ENCODE data around the gene CACNA1C. TPM values are rescaled to one million over a fixed set of nuclear protein-coding genes. Genes with fewer than 3 reads are reported as not detected.

Gene CACNA1C
- total RNA-seq, 2 experiments from 2014 or later: 0.05 to 0.08 TPM

- H3K4me3 Mint-ChIP-seq: no peak overlapping the region
- H3K4me1 Mint-ChIP-seq (ENCODE audit: low read depth): no peaks in the 10 kb centered on the region
- H3K9me3 Mint-ChIP-seq: no peaks in the 10 kb centered on the region
- H3K36me3 Mint-ChIP-seq (ENCODE audit: low read depth): no peaks in the 10 kb centered on the region
- no peak for TF ChIP-seq CTCF (IDR thresholded peaks at IDR 0.05)
- POLR2A ChIA-PET: no interaction called here
- Histone ChIP-seq H3K27me3 (ENCODE audit: control insufficient read depth in 1 of 2, insufficient read depth in 2 of 2, low read length in 2 of 2) (no peaks in the 10 kb centered on the region), H3K27ac (ENCODE audit: low read depth in 1 of 2, low read length in 2 of 2) (no peak overlapping the region), H3K4me1 (ENCODE audit: insufficient read depth, low read length) (no peaks in the 10 kb centered on the region), H3K9me3 (ENCODE audit: control insufficient read depth in 1 of 2, insufficient read depth in 1 of 2, low read length in 2 of 2) (no peaks in the 10 kb centered on the region), H3K4me3 (ENCODE audit: low read length) (no peak overlapping the region), H3K36me3 (ENCODE audit: insufficient read depth, low read length) (no peaks in the 10 kb centered on the region)
- DNase-seq (no peak), ATAC-seq (ENCODE audit: poor library complexity) (no peak)
- H3K27ac Mint-ChIP-seq: no peak overlapping the region
- CTCF ChIA-PET: no interaction called here
- no peaks in the 10 kb centered on the region for H3K27me3 Mint-ChIP-seq
- intact Hi-C loops (cut with DNase I, micrococcal nuclease): no loop called here
Measured at GRCh38 chr12:2560356-2560755, 507.6 kb downstream of the CACNA1C start.

- Mint-ChIP-seq H3K4me1 (ENCODE audit: low read depth) (no peaks in the 10 kb centered on the region), H3K27me3 (no peaks in the 10 kb centered on the region), H3K4me3 (no peak overlapping the region), H3K36me3 (ENCODE audit: low read depth) (no peaks in the 10 kb centered on the region), H3K9me3 (no peaks in the 10 kb centered on the region), H3K27ac (no peak overlapping the region)
- CTCF ChIA-PET: no interaction called here
- ATAC-seq (ENCODE audit: poor library complexity) (no peak), DNase-seq (peak in 2 of 14 experiments; percentile 9 to 36)
- no peak overlapping the region for H3K4me3 ChIP-seq (ENCODE audit: low read length)
- POLR2A ChIA-PET: no interaction called here
- intact Hi-C loops (cut with DNase I, micrococcal nuclease): no loop called here
- no peaks in the 10 kb centered on the region for H3K4me1 ChIP-seq (ENCODE audit: insufficient read depth, low read length)
- no peaks in the 10 kb centered on the region for H3K36me3 ChIP-seq (ENCODE audit: insufficient read depth, low read length)
- H3K27ac ChIP-seq (ENCODE audit: low read depth in 1 of 2, low read length in 2 of 2): no peak overlapping the region
- no peaks in the 10 kb centered on the region for H3K9me3 ChIP-seq (ENCODE audit: control insufficient read depth in 1 of 2, insufficient read depth in 1 of 2, low read length in 2 of 2)
- H3K27me3 ChIP-seq (ENCODE audit: control insufficient read depth in 1 of 2, insufficient read depth in 2 of 2, low read length in 2 of 2): no peaks in the 10 kb centered on the region
- TF ChIP-seq CTCF (IDR thresholded peaks at IDR 0.05): no peak
Measured at GRCh38 chr12:2561367-2561766, 508.6 kb downstream of the CACNA1C start.

- Histone ChIP-seq H3K27me3 (ENCODE audit: control insufficient read depth in 1 of 2, insufficient read depth in 2 of 2, low read length in 2 of 2) (no peaks in the 10 kb centered on the region), H3K4me1 (ENCODE audit: insufficient read depth, low read length) (no peaks in the 10 kb centered on the region), H3K36me3 (ENCODE audit: insufficient read depth, low read length) (no peaks in the 10 kb centered on the region), H3K4me3 (ENCODE audit: low read length) (no peak overlapping the region), H3K27ac (ENCODE audit: low read depth in 1 of 2, low read length in 2 of 2) (no peak overlapping the region), H3K9me3 (ENCODE audit: control insufficient read depth in 1 of 2, insufficient read depth in 1 of 2, low read length in 2 of 2) (no peaks in the 10 kb centered on the region)
- ChIA-PET POLR2A (no interaction called here), CTCF (interaction anchor here (0.8 kb wide), 1 partner anchor 48 kb away, joined by 3 read pairs; no protein-coding TSS in a partner anchor)
- no peak overlapping the region for H3K27ac Mint-ChIP-seq
- H3K4me3 Mint-ChIP-seq: no peak overlapping the region
- no peak for DNase-seq
- no peak for ATAC-seq (ENCODE audit: poor library complexity)
- intact Hi-C loops (cut with DNase I, micrococcal nuclease): no loop called here
- H3K9me3 Mint-ChIP-seq: no peaks in the 10 kb centered on the region
- TF ChIP-seq CTCF (IDR thresholded peaks at IDR 0.05): no peak
- H3K4me1 Mint-ChIP-seq (ENCODE audit: low read depth): no peaks in the 10 kb centered on the region
- H3K27me3 Mint-ChIP-seq: no peaks in the 10 kb centered on the region
- H3K36me3 Mint-ChIP-seq (ENCODE audit: low read depth): no peaks in the 10 kb centered on the region
Measured at GRCh38 chr12:2562400-2562799, 509.6 kb downstream of the CACNA1C start.

Measured in CD4-positive, alpha-beta T cell (primary cell).